ENCODE data around the gene DTNB. TPM values are rescaled to one million over a fixed set of nuclear protein-coding genes. Genes with fewer than 3 reads are reported as not detected.
A peak's percentile ranks its signal among the peaks of the same experiment; 100 is the strongest.

The DTNB gene
- total and polyA plus RNA-seq, 2 donors (not counting 1 experiment from before 2014, with no cell fraction given): 5.1 to 5.4 TPM

DNA sequence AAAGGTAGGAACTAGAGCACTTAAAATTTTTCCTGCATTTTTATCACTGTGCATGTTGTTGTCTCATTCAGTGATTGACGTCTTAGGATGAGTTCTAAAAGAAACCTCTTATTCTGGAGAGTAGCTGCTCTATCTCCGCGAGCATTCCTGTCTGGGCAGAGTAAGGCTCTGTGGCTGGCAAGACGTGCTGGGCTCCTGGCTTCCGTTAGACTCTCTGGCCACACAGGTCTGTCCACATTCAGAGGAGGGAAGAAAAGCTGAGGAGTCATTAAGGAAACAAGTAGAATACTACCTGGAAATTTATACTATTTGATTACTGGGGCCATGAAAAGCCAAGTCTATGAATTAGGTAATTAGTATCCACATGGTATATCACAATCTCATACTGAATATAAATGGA is 193.6 kb downstream of the DTNB start:
- Histone ChIP-seq H3K4me3 (replicated peaks in 1 of 4; ENCODE audit: control extremely low read depth in 1 of 4, insufficient read depth in 1 of 4, low read depth in 3 of 4, low read length in 4 of 4) (no peak overlapping the region), H3K4me2 (ENCODE audit: extremely low read depth, insufficient read depth, low read length) (no peak overlapping the region), H3K9ac (ENCODE audit: insufficient read depth, low read length) (no peak overlapping the region), H4K20me1 (ENCODE audit: control insufficient read depth, extremely low read depth, insufficient read depth, low read length) (no peaks in the 10 kb centered on the region), H3K79me2 (ENCODE audit: control insufficient read depth, insufficient read depth, low read length) (no peaks in the 10 kb centered on the region), H3K9me3 (ENCODE audit: control insufficient read depth, insufficient read depth, low read depth, low read length) (no peaks in the 10 kb centered on the region), H3K36me3 (ENCODE audit: control insufficient read depth, insufficient read depth, low read length) (no peaks in the 10 kb centered on the region), H3K27ac (ENCODE audit: insufficient read depth, low read length) (no peak overlapping the region), H3K4me1 (ENCODE audit: control insufficient read depth, extremely low read depth, insufficient read depth, low read length) (no peaks in the 10 kb centered on the region), H2AFZ (ENCODE audit: low read length) (no peak overlapping the region), H3K27me3 (ENCODE audit: control insufficient read depth, insufficient read depth, low read length) (no peaks in the 10 kb centered on the region)
- DNase-seq (ENCODE audit: low read depth in 2 of 2): no peak
- TF ChIP-seq, protein P1, sequence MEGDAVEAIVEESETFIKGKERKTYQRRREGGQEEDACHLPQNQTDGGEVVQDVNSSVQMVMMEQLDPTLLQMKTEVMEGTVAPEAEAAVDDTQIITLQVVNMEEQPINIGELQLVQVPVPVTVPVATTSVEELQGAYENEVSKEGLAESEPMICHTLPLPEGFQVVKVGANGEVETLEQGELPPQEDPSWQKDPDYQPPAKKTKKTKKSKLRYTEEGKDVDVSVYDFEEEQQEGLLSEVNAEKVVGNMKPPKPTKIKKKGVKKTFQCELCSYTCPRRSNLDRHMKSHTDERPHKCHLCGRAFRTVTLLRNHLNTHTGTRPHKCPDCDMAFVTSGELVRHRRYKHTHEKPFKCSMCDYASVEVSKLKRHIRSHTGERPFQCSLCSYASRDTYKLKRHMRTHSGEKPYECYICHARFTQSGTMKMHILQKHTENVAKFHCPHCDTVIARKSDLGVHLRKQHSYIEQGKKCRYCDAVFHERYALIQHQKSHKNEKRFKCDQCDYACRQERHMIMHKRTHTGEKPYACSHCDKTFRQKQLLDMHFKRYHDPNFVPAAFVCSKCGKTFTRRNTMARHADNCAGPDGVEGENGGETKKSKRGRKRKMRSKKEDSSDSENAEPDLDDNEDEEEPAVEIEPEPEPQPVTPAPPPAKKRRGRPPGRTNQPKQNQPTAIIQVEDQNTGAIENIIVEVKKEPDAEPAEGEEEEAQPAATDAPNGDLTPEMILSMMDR (conservative IDR thresholded peaks at IDR 0.05 in 1 of 2, IDR thresholded peaks at IDR 0.05 in 1 of 2; ENCODE audit: low read depth in 1 of 2, low read length in 2 of 2): no peak

- no peaks in the 10 kb centered on the region for H3K36me3 ChIP-seq (ENCODE audit: control insufficient read depth, insufficient read depth, low read length)
- H2AFZ ChIP-seq (ENCODE audit: low read length): no peak overlapping the region
- no peak for TF ChIP-seq EZH2 (IDR thresholded peaks at IDR 0.05; ENCODE audit: low read length, missing control alignments)
- TF ChIP-seq, protein P1 (conservative IDR thresholded peaks at IDR 0.05 in 1 of 2, IDR thresholded peaks at IDR 0.05 in 1 of 2; ENCODE audit: low read depth in 1 of 2, low read length in 2 of 2): no peak
- H3K27ac ChIP-seq (ENCODE audit: insufficient read depth, low read length): no peak overlapping the region
- no peaks in the 10 kb centered on the region for H3K9me3 ChIP-seq (ENCODE audit: control insufficient read depth, insufficient read depth, low read depth, low read length)
- no peak for DNase-seq (ENCODE audit: low read depth in 2 of 2)
- H3K4me1 ChIP-seq (ENCODE audit: control insufficient read depth, extremely low read depth, insufficient read depth, low read length): no peaks in the 10 kb centered on the region
- H3K27me3 ChIP-seq (ENCODE audit: control insufficient read depth, insufficient read depth, low read length): no peaks in the 10 kb centered on the region
- H3K79me2 ChIP-seq (ENCODE audit: control insufficient read depth, insufficient read depth, low read length): no peaks in the 10 kb centered on the region
- H4K20me1 ChIP-seq (ENCODE audit: control insufficient read depth, extremely low read depth, insufficient read depth, low read length): no peaks in the 10 kb centered on the region
- H3K4me2 ChIP-seq (ENCODE audit: extremely low read depth, insufficient read depth, low read length): no peak overlapping the region
- no peak overlapping the region for H3K4me3 ChIP-seq (replicated peaks in 1 of 4; ENCODE audit: control extremely low read depth in 1 of 4, insufficient read depth in 1 of 4, low read depth in 3 of 4, low read length in 4 of 4)
- no peak overlapping the region for H3K9ac ChIP-seq (ENCODE audit: insufficient read depth, low read length)
Observed at GRCh38 chr2:25478736-25479135, 194.6 kb downstream of the DTNB start.

DNA sequence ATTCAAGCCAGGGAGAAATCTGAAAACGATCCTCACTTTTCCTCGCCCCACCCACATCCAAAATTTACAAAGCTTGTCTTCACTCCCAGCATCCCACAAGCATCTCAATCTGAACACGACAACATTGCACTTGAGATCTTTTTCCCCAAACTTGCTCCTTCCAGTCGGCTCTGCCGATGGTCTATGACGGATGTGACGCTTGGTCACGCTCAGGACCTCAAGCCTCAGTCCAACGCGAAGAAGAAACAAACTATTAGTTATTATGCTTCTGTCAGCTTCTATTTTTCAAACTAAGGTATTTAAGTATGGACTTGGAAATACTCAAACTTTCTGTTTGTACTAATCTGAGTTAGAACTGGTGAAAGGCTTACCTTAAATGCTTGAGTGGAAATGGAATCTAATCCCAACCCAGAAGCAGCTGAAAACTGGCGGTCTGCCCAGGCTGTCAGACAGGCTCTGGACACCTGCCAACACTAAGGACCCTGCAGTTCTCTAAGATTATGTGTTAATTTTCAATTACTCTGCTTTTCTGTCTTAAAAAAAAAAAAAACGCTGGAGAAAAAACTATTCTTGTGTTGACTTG is 199.5 kb downstream of the DTNB start:
- TF ChIP-seq, protein P1 (conservative IDR thresholded peaks at IDR 0.05 in 1 of 2, IDR thresholded peaks at IDR 0.05 in 1 of 2; ENCODE audit: low read depth in 1 of 2, low read length in 2 of 2): no peak
- no peak for TF ChIP-seq EZH2 (IDR thresholded peaks at IDR 0.05; ENCODE audit: low read length, missing control alignments)
- H3K27ac ChIP-seq (ENCODE audit: insufficient read depth, low read length): no peak overlapping the region
- DNase-seq (ENCODE audit: low read depth in 2 of 2): peak in 1 of 2 donors; percentile 45
- H3K4me2 ChIP-seq (ENCODE audit: extremely low read depth, insufficient read depth, low read length): no peak overlapping the region
- no peaks in the 10 kb centered on the region for H3K27me3 ChIP-seq (ENCODE audit: control insufficient read depth, insufficient read depth, low read length)
- no peaks in the 10 kb centered on the region for H4K20me1 ChIP-seq (ENCODE audit: control insufficient read depth, extremely low read depth, insufficient read depth, low read length)
- H3K36me3 ChIP-seq (ENCODE audit: control insufficient read depth, insufficient read depth, low read length): no peaks in the 10 kb centered on the region
- H3K4me3 ChIP-seq (replicated peaks in 1 of 4; ENCODE audit: control extremely low read depth in 1 of 4, insufficient read depth in 1 of 4, low read depth in 3 of 4, low read length in 4 of 4): no peak overlapping the region
- H2AFZ ChIP-seq (ENCODE audit: low read length): no peak overlapping the region
- no peaks in the 10 kb centered on the region for H3K79me2 ChIP-seq (ENCODE audit: control insufficient read depth, insufficient read depth, low read length)
- no peaks in the 10 kb centered on the region for H3K4me1 ChIP-seq (ENCODE audit: control insufficient read depth, extremely low read depth, insufficient read depth, low read length)
- H3K9ac ChIP-seq (ENCODE audit: insufficient read depth, low read length): no peak overlapping the region
- H3K9me3 ChIP-seq (ENCODE audit: control insufficient read depth, insufficient read depth, low read depth, low read length): no peaks in the 10 kb centered on the region

Measured in fibroblast of lung (primary cell).